ENCODE measurements around the gene SLC11A1. TPM values are rescaled to one million over a fixed set of nuclear protein-coding genes. Genes with fewer than 3 reads are reported as not detected.
A peak's percentile ranks its signal among the peaks of the same experiment; 100 is the strongest.

The SLC11A1 gene
- total and polyA plus RNA-seq, 2 of the 4 experiments (the other 2 are of a cell fraction): under 0.01 to 0.07 TPM

DNA sequence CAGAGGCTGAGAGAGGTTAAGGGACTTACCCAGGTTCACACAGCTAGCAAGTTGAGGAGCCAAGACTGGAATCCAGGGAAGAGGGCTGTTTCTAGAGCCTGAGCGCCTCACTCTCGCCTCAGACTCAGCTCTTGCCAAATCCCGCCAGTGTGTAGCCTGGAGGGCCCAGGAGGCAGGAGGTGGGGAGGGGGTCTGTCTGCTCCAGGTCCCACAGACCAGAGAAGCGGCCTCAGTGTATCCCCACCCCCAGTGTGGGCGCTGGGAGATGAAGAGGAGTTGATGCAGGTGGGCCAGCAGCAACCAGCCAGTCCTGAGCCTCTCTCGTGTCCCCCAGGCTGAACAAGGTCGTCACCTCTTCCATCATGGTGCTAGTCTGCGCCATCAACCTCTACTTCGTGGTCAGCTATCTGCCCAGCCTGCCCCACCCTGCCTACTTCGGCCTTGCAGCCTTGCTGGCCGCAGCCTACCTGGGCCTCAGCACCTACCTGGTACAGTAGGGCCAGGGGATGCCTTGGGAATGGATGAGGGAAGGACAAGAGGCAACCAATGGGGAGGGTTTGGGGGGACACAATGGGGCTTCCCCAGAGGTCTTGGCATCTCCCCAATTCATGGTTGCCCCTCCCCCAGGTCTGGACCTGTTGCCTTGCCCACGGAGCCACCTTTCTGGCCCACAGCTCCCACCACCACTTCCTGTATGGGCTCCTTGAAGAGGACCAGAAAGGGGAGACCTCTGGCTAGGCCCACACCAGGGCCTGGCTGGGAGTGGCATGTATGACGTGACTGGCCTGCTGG is 12.4 kb downstream of the SLC11A1 start:
- H3K23ac ChIP-seq (ENCODE audit: low read depth, low read length): no peak overlapping the region
- H2AFZ ChIP-seq (replicated peaks; ENCODE audit: low read length, poor library complexity): no peak overlapping the region
- no peaks in the 10 kb centered on the region for H3K9me3 ChIP-seq (ENCODE audit: control insufficient read depth, insufficient read depth, low read length)
- H3K18ac ChIP-seq (ENCODE audit: low read depth, low read length): no peak overlapping the region
- no peak overlapping the region for H3K27ac ChIP-seq (ENCODE audit: insufficient read depth, low read length)
- peaks cover 6 to 13% of the 10 kb centered on the region in 2 experiments; a peak in 3 of 4 replicates for H3K79me1 ChIP-seq (ENCODE audit: low read depth in 1 of 2, low read length in 2 of 2)
- TF ChIP-seq NFE2L2 (IDR thresholded peaks at IDR 0.05; ENCODE audit: low read depth, low read length) (no peak), FOS (IDR thresholded peaks at IDR 0.05; ENCODE audit: low read depth, low read length) (no peak), POLR2A (IDR thresholded peaks at IDR 0.05; ENCODE audit: low read depth, low read length) (no peak), CHD1 (IDR thresholded peaks at IDR 0.05; ENCODE audit: low read depth, low read length) (no peak), RAD21 (IDR thresholded peaks at IDR 0.05; ENCODE audit: low read length) (no peak)
- TF ChIP-seq, protein P1, sequence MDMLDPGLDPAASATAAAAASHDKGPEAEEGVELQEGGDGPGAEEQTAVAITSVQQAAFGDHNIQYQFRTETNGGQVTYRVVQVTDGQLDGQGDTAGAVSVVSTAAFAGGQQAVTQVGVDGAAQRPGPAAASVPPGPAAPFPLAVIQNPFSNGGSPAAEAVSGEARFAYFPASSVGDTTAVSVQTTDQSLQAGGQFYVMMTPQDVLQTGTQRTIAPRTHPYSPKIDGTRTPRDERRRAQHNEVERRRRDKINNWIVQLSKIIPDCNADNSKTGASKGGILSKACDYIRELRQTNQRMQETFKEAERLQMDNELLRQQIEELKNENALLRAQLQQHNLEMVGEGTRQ (IDR thresholded peaks at IDR 0.05; ENCODE audit: low read depth, low read length): no peak
- H4K91ac ChIP-seq (ENCODE audit: insufficient read depth, low read depth, low read length): peak overlapping the region; percentile 16; the same call in 1 of the 2 replicates
- 100% methylated on average over 2 of the region's 13 CpGs; no CpG with 5 or more reads in 1 of the 2 experiments for WGBS, 2 experiments (ENCODE audit: extremely low coverage in 2 of 2, insufficient read length in 1 of 2)
- CTCF ChIA-PET: no interaction called here
- H3K56ac ChIP-seq (ENCODE audit: extremely low read depth, insufficient read depth, low read length): no peak overlapping the region
- dilution Hi-C loops (cut with HindIII; ENCODE audit: low sequenced_read_pairs, unreplicated experiment): no loop called here
- in situ Hi-C loops (cut with MboI; ENCODE audit: low sequenced_read_pairs): loop anchor here (10.0 kb wide), 1 partner anchor 120 kb away; the partner anchor contains the start of genes AAMP and PNKD
- POLR2A ChIA-PET (ENCODE audit: unreplicated experiment): no interaction called here
- peak overlapping the region; percentile 71 for H2AK9ac ChIP-seq (replicated peaks; ENCODE audit: low read depth, low read length, poor library complexity)
- H3K4me2 ChIP-seq (ENCODE audit: low read depth, low read length): no peak overlapping the region
- BruUV-seq (replicated peaks): no TSS peak
- no peak overlapping the region for H3K4ac ChIP-seq (ENCODE audit: low read depth, low read length)
- H2BK15ac ChIP-seq (ENCODE audit: low read depth, low read length): no peak overlapping the region
- intact Hi-C loops (cut with micrococcal nuclease): no loop called here
- H2AK5ac ChIP-seq (ENCODE audit: low read depth, low read length): peak overlapping the region; percentile 40; the same call in 1 of the 2 replicates
- H4K8ac ChIP-seq (ENCODE audit: low read depth in 2 of 2, low read length in 2 of 2): no peak overlapping the region; a peak in 1 of 4 replicates
- no peak for DNase-seq
- H3K36me3 ChIP-seq (ENCODE audit: control insufficient read depth, insufficient read depth, low read length): no peaks in the 10 kb centered on the region
- H2BK20ac ChIP-seq (ENCODE audit: low read depth, low read length): no peak overlapping the region
- H3K4me3 ChIP-seq (ENCODE audit: insufficient read depth, low read depth, low read length): no peak overlapping the region
- H3K27me3 ChIP-seq (ENCODE audit: control insufficient read depth, insufficient read depth, low read length): no peaks in the 10 kb centered on the region
- ATAC-seq (ENCODE audit: low read depth): no peak
- H4K20me1 ChIP-seq (ENCODE audit: insufficient read depth, low read length): no peaks in the 10 kb centered on the region
- H4K5ac ChIP-seq (ENCODE audit: low read depth, low read length): no peak overlapping the region
- 0 out of 2 replicates have a peak, but pooled peaks cover 2% of the 10 kb centered on the region for H3K9me1 ChIP-seq (ENCODE audit: insufficient read depth, low read length)
- no peak overlapping the region for H2BK5ac ChIP-seq (ENCODE audit: low read depth, low read length, poor library complexity, severe bottlenecking)
- H3K4me1 ChIP-seq (ENCODE audit: control insufficient read depth, insufficient read depth, low read length): peaks cover 21% of the 10 kb centered on the region
- no peak overlapping the region for H2BK120ac ChIP-seq (ENCODE audit: low read depth, low read length)
- H3K14ac ChIP-seq (replicated peaks; ENCODE audit: low read depth, low read length): no peak overlapping the region
- H3K9ac ChIP-seq (ENCODE audit: low read depth, low read length): no peak overlapping the region
